Measurements from ENCODE around the gene PPP1R13L. TPM values are rescaled to one million over a fixed set of nuclear protein-coding genes. Genes with fewer than 3 reads are reported as not detected.

The PPP1R13L gene
- total RNA-seq, 1 donor from 2014 or later: 15.2 TPM

GRCh38 chr19:45391871-45392665 lies 12.8 kb downstream of the PPP1R13L start:
- DNase-seq (ENCODE audit: low read depth): no peak
- TF ChIP-seq CTCF (conservative IDR thresholded peaks at IDR 0.05; ENCODE audit: low read depth, low read length): no peak
- H3K4me3 ChIP-seq (ENCODE audit: low read depth, low read length): no peak overlapping the region

GRCh38 chr19:45391346-45391745 lies 13.5 kb downstream of the PPP1R13L start:
- no peak for TF ChIP-seq CTCF (conservative IDR thresholded peaks at IDR 0.05; ENCODE audit: low read depth, low read length)
- no peak overlapping the region for H3K4me3 ChIP-seq (ENCODE audit: low read depth, low read length)
- no peak for DNase-seq (ENCODE audit: low read depth)

GRCh38 chr19:45385392-45386221 lies 19.3 kb downstream of the PPP1R13L start:
- TF ChIP-seq CTCF (conservative IDR thresholded peaks at IDR 0.05; ENCODE audit: low read depth, low read length): no peak

GRCh38 chr19:45382426-45382825 lies 22.4 kb downstream of the PPP1R13L start:
- no peak overlapping the region for H3K4me3 ChIP-seq (ENCODE audit: low read depth, low read length)
- no peak for DNase-seq (ENCODE audit: low read depth)
- no peak for TF ChIP-seq CTCF (conservative IDR thresholded peaks at IDR 0.05; ENCODE audit: low read depth, low read length)

More at GRCh38 chr19:45385392-45386221, 19.3 kb downstream of the PPP1R13L start:
- no peak overlapping the region for H3K4me3 ChIP-seq (ENCODE audit: low read depth, low read length)
- DNase-seq (ENCODE audit: low read depth): no peak

GRCh38 chr19:45380107-45380506 lies 24.8 kb downstream of the PPP1R13L start:
- no peak for TF ChIP-seq CTCF (conservative IDR thresholded peaks at IDR 0.05; ENCODE audit: low read depth, low read length)
- DNase-seq (ENCODE audit: low read depth): no peak
- no peak overlapping the region for H3K4me3 ChIP-seq (ENCODE audit: low read depth, low read length)

- DNase-seq (ENCODE audit: low read depth): peak; percentile 74
- TF ChIP-seq CTCF (conservative IDR thresholded peaks at IDR 0.05; ENCODE audit: low read depth, low read length): no peak
- H3K4me3 ChIP-seq (ENCODE audit: low read depth, low read length): no peak overlapping the region
Measured at GRCh38 chr19:45376045-45376724, 28.7 kb downstream of the PPP1R13L start.

All from epithelial cell of proximal tubule (primary cell).